HL-60/S4 treated with phorbol 12-myristate 13-acetate at 8.2 ng/mL for 4 days and 3 days (cell line): ENCODE measurements around the gene ZBTB3.
"Not testable (repeated sequence)": the region's sequence is repeated elsewhere in the genome, so short reads cannot be mapped to it uniquely, and the experiment has no call there.

Source experiments
- in situ Hi-C: fragments of 300-500 bp; cut with MboI; formaldehyde crosslinking; loops from 2 replicates; pipeline ENCODE4 v1.15.0; 2022; ENCODE audit warnings: low sequenced_read_pairs

ZBTB3 gene

DNA sequence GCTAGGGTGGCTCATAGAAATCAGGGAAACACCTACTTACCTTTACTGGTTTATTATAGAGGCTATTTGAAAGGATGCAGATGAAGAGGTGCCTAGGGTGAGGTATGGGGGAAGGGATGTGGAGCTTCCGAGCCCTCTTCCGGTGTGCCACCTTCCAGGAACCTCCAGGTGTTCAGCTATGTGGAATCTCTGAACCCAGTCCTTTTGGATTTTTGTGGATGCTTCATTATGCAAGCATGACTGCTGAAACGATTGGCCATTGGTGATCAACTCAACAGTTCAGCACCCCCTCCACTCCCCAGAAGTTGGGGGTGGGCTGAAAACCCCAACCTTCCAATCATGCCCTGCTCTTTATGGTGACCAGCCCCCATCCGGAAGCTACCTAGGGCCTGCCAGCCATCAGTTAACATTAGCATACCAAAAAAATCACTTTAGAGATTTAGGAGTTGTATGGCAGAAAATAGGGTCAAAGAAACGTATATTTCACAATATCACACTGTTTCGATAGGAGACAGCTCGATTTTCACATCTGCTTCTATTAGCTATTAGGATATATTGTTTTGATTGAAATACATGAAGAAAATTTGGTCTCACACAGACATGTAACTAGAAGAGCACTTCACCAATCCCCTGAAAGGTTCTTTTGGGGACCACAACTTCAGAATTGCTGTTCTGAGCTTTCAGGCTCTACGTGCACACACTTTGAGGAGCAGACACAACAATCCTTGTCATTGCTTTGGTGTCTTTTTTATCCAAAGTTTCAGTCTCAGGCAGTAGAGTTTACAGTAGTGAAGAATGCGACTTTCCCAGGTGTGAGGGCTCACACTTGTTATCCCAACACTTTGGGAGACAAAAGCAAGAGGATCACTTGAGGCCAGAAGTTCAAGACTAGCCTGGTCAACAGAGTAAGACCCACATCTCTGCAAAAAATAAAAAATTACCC lies 4.2 kb upstream of the ZBTB3 start:
- in situ Hi-C loops, result no loop called here

DNA sequence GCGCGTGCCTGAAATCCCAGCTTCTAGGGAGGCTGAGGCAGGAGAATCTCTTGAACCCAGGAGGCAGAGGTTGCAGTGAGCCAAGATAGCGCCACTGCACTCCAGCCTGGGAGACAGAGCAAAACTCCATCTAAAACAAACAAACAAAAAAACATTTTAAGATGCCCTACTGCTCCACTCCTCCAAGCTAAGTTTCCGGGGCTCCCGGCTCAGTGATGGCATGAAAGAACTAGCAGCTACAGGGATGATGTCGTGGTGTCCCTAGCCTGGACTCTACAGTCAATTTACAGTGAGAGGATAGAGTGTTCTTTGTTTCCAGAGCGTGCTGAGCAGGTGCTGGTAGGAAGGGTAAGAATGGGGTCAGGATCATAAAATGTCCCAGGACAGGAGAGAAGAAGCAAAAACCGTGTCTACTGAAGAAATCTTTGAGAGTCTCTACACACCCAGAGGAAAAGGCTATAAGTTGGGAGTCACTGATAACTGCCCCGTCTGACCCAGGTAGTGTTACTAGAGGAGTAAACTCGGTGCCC lies 1.2 kb upstream of the ZBTB3 start:
- in situ Hi-C loops, result no loop called here

DNA sequence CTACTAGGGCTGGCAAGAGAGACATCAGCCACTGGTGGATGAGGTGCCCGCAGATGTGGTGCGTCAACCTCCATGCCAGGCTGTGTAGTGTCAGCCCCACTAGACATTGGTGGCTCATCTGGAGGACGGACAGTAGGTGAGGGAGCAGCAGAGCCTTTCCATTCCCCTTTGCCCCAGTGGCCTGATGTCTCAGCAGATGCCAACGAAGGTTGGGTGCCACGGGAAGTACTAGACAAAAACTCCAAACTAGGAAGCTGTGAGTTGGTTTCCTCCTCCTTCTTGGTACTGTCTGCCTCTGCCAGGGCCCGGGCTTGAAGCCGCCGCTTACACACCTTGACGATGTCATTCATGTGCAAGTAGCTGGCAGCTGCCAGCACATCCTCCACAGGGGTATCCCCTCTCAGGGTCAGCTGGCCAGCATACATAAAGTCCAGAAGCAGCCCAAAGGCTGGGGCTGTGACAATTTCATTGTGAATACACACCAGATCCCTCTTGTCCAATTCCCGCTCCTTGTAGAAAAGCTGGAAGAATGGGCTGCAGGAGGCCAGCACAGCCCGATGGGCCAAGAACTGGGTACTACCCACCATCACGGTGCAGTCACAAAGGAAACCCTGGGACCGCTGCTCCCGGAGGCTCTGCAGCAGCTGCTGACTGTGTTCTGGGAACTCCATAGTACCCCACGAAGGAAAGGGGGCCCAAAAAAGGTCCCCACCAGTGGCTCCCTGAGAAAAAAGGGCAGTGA lies 795 bp downstream of the ZBTB3 start:
- in situ Hi-C loops, result no loop called here

DNA sequence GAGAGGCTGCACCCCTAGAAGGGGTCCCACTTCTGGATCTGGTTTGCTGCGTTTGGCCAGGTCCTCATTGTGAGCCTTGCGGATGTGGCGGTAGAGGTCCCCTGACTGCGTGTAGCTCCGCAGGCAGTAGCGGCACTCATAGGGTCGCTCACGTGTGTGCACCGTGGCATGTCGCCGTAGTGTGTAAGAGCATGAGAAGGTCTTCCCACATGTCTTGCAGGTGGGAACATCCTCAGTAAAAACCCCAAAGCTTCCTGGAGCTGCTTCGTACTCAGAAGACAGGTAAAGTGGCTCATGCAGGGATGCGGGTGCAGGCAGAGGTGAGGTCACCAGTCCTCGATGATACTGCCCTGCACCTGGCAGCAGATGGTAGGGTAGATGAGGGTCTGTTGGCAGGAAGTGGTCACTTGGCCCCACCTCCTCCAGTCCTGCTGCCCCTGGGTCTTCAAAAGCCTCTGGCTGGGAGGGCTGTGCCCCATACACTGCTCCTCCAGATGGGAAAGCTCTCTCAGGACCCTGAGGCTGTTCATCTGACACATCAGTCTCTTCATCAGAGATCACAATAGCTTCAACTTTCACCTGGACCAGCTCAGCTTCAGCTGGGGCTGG lies 1.7 kb downstream of the ZBTB3 start:
- in situ Hi-C loops, result no loop called here

DNA sequence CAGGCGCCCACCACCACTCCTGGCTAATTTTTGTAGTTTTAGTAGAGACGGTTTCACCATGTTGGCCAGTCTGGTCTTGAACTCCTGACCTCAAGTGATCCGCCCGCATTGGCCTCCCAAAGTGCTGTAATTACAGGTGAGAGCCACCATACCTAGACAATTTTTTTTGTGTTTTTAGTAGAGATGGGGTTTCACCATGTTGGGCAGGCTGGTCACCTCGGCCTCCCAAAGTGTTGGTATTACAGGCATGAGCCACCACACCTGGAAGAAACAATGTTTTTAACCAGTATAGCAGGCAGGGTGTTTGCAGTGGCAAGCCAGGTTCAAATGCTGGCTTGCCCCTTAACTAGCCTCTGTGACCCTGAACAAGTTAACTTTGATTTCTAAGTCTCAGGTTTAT lies 4.0 kb downstream of the ZBTB3 start:
- in situ Hi-C loops, result not testable (repeated sequence)

DNA sequence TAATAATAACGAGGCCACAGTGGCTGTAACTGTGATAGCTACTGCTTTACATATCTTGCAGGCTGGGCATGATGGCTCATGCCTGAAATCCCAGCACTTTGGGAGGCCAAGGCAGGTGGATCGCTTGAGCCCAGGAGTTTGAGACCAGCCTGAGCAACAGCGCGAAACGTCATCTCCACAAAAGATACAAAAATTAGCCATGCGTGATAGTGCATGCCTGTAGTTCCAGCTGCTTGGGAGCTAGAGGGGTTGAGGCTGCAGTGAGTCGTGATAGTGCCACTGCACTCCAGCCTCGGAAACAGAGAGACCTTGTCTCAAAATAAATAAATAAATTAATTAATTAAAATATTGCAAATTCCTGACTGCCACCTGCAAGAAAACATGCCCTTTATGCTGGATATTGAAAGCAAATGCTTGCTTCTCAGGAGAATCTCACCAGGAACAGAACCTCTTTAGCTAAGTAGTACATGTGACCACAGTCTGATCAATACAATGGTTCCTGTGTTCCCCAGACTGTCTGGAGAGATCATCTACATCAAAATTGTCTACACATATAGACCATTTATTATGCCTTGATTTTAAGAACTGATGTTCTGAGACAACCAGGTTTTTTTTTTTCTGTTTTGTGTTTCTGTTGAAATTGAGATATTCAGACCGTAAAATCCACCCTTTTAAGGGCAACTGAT lies 6.3 kb downstream of the ZBTB3 start:
- in situ Hi-C loops, result no loop called here

DNA sequence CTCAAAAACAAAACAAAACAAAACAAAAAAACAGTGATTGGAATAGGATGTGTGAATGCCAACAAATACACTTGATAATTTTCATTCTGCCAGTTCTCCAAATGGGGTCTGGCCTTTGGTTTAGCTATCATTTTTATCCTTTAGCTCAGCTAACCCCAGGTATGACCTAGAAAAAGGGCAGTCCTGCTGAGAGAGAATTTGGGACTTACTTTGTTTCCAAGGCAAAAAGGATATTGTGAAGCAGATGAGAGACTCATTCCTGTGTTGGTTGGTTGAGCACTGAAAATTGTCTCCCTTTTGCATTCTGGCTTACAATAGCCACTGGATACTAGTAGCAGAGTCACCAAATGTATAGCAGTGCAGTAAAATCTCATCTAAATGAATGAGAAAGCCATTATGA lies 16.8 kb downstream of the ZBTB3 start:
- in situ Hi-C loops, result no loop called here

DNA sequence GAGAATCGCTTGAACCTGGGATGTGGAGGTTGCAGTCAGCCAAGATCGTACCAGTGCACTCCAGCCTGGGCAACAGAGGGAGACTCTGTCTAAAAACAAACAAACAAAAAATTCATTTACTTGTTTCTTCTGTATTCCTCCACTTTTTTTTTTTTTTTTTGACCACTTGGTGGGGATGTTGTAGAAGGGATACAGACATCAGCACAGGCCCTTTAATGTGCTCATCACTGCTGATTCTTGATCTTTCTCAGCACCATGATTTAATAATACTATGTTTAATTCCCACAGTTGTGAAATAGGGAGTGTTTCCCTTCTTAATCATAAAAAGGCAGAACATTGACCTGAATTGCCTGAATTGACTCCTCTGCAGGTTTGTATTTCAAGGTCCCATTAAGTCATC lies 21.1 kb downstream of the ZBTB3 start:
- in situ Hi-C loops, result no loop called here

DNA sequence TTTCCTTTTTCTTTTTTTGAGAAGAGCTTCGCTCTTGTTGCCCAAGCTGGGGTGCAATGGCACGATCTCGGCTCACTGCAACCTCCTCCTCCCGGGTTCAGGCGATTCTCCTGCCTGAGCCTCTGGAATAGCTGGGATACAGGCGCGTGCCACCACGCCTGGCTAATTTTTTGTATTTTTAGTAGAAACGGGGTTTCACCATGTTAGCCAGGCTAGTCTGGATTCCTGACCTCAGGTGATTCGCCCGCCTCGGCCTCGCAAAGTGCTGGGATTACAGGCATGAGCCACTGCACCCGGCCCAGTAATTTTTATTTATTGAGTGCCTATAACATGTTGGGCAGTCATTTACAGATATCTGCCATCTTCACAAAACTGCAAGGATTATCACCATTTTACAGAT lies 23.9 kb downstream of the ZBTB3 start:
- in situ Hi-C loops, result not testable (repeated sequence)

DNA sequence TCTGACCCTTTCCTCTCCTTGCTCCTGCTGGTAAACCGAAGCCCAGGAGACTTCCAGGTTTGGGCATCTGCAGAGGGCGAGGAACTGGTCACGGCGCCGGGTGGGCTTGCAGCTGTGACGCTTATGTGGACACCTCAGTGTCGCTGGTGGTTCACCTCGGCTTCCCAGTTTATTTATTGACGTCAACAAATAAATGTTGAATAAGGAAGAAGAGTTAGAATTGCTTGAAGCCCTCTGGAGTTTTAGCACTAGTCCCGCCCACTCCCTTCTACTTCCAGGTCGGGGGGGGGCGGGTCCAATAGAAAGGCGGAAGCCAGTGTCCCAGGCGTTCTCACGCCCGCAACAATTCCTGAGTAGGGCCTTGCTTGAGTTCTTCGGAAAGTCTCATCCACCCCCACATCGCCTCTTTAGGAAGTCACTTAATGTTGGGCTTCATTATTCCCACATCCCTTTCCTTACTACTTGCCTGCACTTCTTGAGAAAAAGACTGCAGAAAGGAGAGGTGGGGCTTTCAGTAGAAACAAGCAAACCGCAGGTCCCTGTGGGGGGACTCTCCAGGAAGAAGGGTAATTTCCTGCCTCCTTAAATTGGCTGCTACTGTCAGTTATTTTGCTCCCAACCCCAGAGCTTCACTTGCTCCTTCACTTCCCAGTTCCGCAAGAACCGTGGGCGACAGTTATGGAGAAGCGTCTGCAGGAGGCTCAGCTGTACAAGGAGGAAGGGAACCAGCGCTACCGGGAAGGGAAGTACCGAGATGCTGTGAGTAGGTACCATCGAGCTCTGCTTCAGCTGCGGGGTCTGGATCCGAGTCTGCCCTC lies 25.6 kb downstream of the ZBTB3 start, which contains the start of gene TTC9C:
Gene TTC9C, plus strand, starts transcription at position 316 of the 818 bp plus-strand sequence. Its CDS starts 363 bp downstream, at position 679.
- in situ Hi-C loops, result no loop called here

DNA sequence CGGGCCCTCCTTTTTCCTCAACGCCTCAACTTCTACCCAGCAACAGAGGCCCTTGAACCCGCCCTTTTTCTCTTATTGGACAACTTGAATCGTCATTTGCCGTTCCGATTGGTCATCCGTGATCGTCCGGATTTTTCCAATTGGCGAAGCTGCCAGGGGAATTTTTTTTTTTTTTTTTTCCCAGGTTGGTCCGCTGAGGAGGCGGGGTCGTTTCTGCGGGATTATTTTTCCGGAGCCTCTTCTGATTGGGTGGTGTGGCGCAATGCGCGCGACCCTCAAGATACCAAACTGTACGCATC lies 26.1 kb downstream of the ZBTB3 start:
- in situ Hi-C loops, result no loop called here

DNA sequence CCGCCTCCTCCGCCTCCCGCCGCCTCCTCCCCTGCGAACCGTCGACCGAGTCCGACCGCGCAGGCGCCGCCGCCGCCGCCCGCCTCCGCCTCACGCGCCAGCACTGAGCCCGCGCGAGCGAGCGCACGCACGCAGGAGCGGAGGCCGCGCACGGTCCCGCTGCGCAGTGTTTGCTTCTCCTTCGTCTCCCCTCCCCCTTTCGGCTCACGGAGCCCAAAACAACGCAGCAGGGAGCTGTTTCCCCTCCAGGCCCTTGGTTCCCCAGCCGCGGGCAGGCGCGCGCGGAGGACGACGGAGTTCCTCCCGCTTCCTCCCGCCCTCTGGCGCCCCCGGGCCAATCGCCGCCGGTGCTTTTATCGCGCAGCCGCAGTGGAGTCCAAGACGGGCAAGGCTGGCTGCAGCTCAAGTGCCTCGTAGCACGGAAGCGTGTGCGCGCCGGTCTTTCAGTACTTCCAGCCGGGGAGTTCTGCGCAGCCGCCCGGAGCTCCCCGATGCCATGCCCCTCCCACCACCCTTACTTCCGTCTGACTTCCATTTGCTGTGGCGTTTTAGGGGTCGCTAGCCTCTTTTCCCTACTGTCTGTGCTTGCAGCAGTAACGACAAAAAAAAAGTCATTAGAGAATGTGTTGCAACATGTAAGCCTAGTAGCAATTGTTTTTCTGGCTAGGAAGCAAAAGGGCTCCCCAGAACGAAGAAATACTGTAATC lies 26.6 kb downstream of the ZBTB3 start, which contains the start of gene HNRNPUL2:
Gene HNRNPUL2, minus strand, starts transcription at position 293 of the 707 bp plus-strand sequence. CDS start 301 bp downstream, outside the sequence.
- in situ Hi-C loops, result no loop called here

DNA sequence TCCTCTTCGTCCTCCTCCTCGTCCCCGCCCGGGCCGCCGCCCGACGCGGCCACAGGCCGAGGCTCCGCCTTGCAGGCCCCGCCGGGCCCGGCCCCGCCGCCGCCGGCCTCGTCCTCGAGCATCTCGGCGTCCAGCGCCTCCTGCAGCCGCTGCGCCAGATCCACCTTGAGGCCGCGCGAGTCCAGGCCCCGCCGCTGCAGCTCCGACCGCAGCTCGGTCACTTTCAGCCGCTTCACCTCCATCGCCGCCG lies 27.1 kb downstream of the ZBTB3 start:
- in situ Hi-C loops, result no loop called here

DNA sequence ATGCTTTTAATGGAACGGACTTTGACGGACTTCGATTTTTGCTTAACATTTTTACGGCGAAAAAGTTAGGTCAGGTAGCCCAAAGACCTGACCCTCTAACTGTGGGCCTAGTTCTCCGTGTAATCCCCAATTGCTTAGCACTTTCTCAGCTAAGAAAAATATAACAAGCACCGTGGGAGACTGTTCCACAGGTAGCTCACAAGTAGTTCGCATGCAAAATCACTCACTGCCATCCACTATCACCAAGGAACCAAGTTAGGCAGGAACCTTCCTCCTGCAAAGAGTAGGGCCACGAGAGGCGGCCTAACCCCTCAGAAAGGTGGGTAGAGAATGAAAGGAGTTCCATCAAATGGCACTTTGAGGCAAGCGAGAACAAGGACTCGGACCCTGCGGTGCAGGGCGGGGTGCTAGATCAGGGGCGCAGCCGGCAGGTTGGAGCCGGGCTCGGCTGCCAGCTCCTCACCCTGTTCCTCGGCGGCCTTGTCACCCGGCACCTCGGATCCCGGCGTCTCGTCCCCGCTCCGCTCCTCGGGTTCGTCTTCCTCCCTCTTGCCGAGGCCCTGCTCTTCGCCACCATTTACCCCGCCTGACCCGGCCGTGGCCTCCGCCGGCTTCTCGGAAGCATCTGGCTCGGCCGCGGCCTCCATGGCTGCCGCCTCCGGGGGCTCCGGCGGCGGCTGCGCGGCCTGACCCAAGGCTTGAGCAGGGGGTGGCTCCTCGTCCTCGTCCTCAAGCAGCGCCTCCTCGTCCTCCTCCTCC lies 27.6 kb downstream of the ZBTB3 start:
- in situ Hi-C loops, result no loop called here

DNA sequence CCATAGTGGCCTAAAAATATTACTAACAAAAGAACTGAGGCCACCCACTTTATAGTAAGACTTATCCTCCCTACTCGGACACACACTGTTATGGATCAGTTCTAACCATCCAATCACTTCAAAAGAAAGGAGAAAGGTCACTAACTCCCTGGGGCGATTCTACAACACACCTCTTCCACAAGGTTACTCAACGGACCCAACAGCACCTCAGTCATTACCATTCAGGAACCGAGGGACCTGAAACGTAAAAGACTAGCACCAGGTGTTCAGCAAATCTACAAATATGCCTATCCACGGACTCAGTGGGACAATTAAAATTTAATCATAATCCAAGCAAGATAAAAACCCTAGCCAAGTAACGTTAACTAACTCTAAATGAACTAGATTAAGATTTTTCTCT lies 28.3 kb downstream of the ZBTB3 start:
- in situ Hi-C loops, result no loop called here

DNA sequence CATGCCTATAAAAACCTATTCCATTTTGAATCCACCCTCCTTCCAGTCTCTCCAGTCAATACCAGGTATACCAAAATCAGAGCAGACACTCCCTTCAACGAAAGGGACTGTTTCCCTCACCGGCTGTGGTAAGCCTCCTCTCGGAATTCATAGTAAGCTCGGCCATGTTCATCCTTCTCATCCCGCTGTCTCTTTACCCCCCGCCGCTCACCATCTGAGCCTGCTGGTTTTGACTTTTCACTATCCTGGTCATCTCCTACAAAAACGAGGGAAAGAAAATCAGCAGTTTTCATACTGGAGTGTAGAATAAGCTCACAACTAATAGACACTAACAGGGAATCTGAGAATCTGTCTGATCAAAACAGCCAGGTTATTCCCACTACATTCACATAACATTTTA lies 29.8 kb downstream of the ZBTB3 start:
- in situ Hi-C loops, result no loop called here

DNA sequence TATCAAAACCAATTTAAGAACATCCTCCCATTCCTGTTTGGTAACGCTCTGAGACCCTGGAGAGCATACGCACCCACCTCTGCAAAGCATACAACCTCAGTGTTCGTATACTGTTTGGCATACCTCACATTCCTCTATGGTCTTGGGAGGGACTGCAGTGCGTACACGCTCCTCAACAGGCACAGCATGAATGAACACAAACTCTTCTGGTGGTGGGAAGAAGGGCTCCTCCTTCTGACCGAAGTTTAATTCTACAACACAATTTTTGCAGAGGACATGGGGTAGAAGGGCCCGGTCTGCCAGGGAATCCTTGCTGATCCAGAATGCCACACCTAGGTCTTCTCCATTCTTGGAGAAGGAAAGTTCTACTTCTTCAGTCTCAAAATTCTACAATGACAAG lies 32.0 kb downstream of the ZBTB3 start:
- in situ Hi-C loops, result no loop called here

DNA sequence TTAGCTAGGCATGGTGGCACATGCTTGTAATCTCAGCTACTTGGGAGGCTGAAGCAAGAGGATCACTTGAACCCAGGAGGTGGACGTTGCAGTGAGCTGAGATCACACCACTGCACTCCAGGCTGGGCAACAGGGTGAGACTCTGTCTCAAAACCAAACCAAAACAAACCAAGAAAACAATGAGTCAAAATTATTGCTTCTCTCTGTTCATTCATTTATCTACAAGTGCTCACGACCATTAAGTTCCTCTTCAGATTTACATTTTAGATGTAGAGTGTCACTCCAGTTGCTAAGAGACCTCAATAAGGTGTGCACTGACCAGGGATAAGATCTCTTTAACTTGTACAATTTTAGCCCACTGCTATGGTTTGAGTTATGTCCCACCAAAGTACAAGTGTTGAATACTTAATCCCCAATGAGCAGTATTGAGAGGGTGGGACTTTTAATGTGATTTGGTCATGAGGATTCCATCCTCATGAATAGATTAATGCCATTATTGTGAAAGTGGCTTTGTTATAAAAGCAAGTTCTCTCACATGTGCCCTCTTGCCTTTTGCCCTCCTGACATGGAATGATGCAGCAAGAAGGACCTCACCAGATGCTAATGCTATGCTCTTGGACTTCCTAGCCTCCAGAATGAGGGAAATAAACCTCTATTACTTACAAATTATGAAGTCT lies 34.5 kb downstream of the ZBTB3 start:
- in situ Hi-C loops, result no loop called here
